HepG2 (cell line): ENCODE measurements around the gene NMT2. TPM values are rescaled to one million over a fixed set of nuclear protein-coding genes. Genes with fewer than 3 reads are reported as not detected.

Experiments
- CERS6 ChIP-seq: sonication (generic); formaldehyde crosslinking; IDR thresholded peaks from 2 replicates; pipeline ENCODE4 v1.5.0; 2020; ENCODE audit warnings: missing genetic modification reagents
- RBM22 ChIP-seq: fragments of 200-400 bp; formaldehyde crosslinking; optimal IDR thresholded peaks from 2 replicates; pipeline ENCODE3; 2017; ENCODE audit warnings: mild to moderate bottlenecking, low read length, moderate library complexity
- SAP130 ChIP-seq: IDR thresholded peaks from 2 replicates; pipeline ENCODE4 v1.6.1; 2016; ENCODE audit warnings: low read depth
- SKI ChIP-seq: fragments of 450-650 bp; IDR thresholded peaks from one replicate; pipeline ENCODE4 v1.6.1; 2018; ENCODE audit warnings: mild to moderate bottlenecking; ENCODE audit not compliant: partially characterized antibody
- SRSF4 ChIP-seq: fragments of 200-400 bp; formaldehyde crosslinking; IDR thresholded peaks from one replicate; pipeline ENCODE4 v1.6.1; 2018; ENCODE audit warnings: mild to moderate bottlenecking, low read depth, low read length, moderate library complexity; ENCODE audit not compliant: poor library complexity, severe bottlenecking
- TEF ChIP-seq: sonication (generic); formaldehyde crosslinking; IDR thresholded peaks from 2 replicates; pipeline ENCODE4 v1.5.0; 2020; ENCODE audit warnings: missing genetic modification reagents
- TP53 ChIP-seq: sonication (generic); formaldehyde crosslinking; conservative IDR thresholded peaks from 2 replicates; pipeline ENCODE4 v1.4.0; 2020; ENCODE audit warnings: missing genetic modification reagents
- ZBTB14 ChIP-seq: sonication (generic); formaldehyde crosslinking; IDR thresholded peaks from 2 replicates; pipeline ENCODE4 v1.4.0; 2020; ENCODE audit warnings: missing genetic modification reagents
- ZNF30 ChIP-seq: sonication (generic); formaldehyde crosslinking; IDR thresholded peaks from 2 replicates; pipeline ENCODE4 v1.5.0; 2020; ENCODE audit warnings: mild to moderate bottlenecking, missing genetic modification reagents
- ZNF451 ChIP-seq: sonication (generic); formaldehyde crosslinking; IDR thresholded peaks from 2 replicates; pipeline ENCODE4 v1.5.0; 2020; ENCODE audit warnings: mild to moderate bottlenecking, missing genetic modification reagents
- ZNF543 ChIP-seq: sonication (generic); formaldehyde crosslinking; IDR thresholded peaks from 2 replicates; pipeline ENCODE4 v1.4.0; 2020; ENCODE audit warnings: mild to moderate bottlenecking, missing genetic modification reagents
- ZNF549 ChIP-seq: sonication (generic); formaldehyde crosslinking; IDR thresholded peaks from 2 replicates; pipeline ENCODE4 v1.5.0; 2020; ENCODE audit warnings: missing genetic modification reagents
- ZNF691 ChIP-seq: sonication (generic); formaldehyde crosslinking; IDR thresholded peaks from 2 replicates; pipeline ENCODE4 v1.4.0; 2020; ENCODE audit warnings: missing genetic modification reagents, low read depth, mild to moderate bottlenecking, borderline replicate concordance
- ZNF737 ChIP-seq: sonication (generic); formaldehyde crosslinking; IDR thresholded peaks from 2 replicates; pipeline ENCODE4 v1.5.0; 2020; ENCODE audit warnings: missing genetic modification reagents, mild to moderate bottlenecking, borderline replicate concordance
- ZNF746 ChIP-seq: sonication (generic); formaldehyde crosslinking; IDR thresholded peaks from 2 replicates; pipeline ENCODE4 v1.8.0; 2022; ENCODE audit warnings: mild to moderate bottlenecking, missing genetic modification reagents
- polyA plus RNA-seq, 8 experiments: library from polyadenylated mRNA; depleted of rRNA in 3 of 8; stranded (reverse) in 7 of 8; unstranded in 1 of 8; fragments of >200 nt; fragmentation: Illumina TruSeq in 4 of 8; extraction: Trizol in 4 of 8; gene quantifications; 2 replicates each; pipeline versions ENCODE4 v1.2.1 to v1.2.3, GENCODE V29; 2011 to 2016; ENCODE audit warnings: low read depth in 4 of 8, missing spikeins in 1 of 8, mixed read lengths in 1 of 8; ENCODE audit not compliant: insufficient read depth in 1 of 8
- total RNA-seq, 5 experiments: library from RNA; depleted of rRNA; stranded (reverse); fragments of >200 nt; fragmentation: Illumina TruSeq; extraction: Trizol; gene quantifications; 2 replicates each; pipeline ENCODE4 v1.2.3, GENCODE V29; 2016; ENCODE audit warnings: low read depth in 1 of 5
- TF ChIP-seq, protein P1 (sequence below): sonication (generic); formaldehyde crosslinking; IDR thresholded peaks from 2 replicates; pipeline ENCODE4 v1.4.0; 2020; ENCODE audit warnings: missing genetic modification reagents
- TF ChIP-seq, protein P2 (sequence below): sonication (generic); formaldehyde crosslinking; IDR thresholded peaks from 2 replicates; pipeline ENCODE4 v1.4.0; 2020; ENCODE audit warnings: mild to moderate bottlenecking, low read depth, missing genetic modification reagents

Gene NMT2
- total and polyA plus RNA-seq, 2 of the 13 experiments (the other 11 are each of a cell fraction or from before 2014, with no cell fraction given), result 10.1 to 23.8 TPM

DNA sequence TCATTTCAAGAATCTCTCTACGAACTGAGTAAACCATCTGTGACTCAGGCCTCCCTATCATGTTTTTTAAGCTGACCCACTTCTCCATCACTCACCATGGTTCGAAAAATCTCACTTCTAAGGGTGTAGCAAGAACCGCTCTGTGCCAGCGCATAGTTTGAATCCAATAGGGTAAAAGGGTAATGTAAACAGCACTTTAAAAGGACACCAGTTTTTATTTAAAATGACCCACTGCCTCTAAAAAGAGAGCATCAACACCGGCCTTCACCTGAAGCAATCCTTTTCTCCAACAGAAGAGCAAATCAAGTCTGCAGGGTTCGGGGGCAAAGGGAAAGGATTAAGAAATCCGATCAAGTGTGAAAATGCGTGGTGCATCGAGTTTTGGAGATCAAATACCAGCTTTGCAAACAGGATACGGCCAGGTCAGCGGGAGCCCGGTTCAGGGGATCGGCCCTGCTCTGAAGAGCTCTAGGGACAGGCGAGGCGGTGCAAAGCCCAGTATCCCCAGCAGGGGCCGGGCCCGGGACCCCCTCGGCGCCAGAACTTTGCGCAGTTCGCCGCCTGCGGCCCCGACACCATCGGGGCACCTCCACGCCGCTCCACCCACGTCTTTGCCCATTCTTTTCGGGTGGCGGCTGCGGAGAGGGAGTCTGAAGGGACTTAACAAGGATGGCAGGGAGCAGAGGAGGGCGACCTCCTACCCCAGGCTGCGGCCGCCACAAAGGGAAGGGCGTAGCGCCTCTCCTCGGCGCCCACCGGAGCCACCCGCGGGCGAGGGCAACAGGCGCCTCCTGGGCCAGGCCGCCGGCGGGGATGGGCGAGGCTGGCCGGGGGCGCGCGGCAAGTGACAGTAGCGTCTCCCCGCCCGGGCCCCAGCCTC is 842 bp downstream of the NMT2 start (continued):
- no peak for TF ChIP-seq ZBTB14 (CRISPR knock-in tag)
- no peak for TF ChIP-seq SRSF4
- TF ChIP-seq TEF, result no peak
- TF ChIP-seq SAP130 (CRISPR knock-in tag), result peak; percentile 33; the same call in 1 of the 2 replicates
- no peak for TF ChIP-seq ZNF737 (CRISPR knock-in tag)
- TF ChIP-seq, protein P1, sequence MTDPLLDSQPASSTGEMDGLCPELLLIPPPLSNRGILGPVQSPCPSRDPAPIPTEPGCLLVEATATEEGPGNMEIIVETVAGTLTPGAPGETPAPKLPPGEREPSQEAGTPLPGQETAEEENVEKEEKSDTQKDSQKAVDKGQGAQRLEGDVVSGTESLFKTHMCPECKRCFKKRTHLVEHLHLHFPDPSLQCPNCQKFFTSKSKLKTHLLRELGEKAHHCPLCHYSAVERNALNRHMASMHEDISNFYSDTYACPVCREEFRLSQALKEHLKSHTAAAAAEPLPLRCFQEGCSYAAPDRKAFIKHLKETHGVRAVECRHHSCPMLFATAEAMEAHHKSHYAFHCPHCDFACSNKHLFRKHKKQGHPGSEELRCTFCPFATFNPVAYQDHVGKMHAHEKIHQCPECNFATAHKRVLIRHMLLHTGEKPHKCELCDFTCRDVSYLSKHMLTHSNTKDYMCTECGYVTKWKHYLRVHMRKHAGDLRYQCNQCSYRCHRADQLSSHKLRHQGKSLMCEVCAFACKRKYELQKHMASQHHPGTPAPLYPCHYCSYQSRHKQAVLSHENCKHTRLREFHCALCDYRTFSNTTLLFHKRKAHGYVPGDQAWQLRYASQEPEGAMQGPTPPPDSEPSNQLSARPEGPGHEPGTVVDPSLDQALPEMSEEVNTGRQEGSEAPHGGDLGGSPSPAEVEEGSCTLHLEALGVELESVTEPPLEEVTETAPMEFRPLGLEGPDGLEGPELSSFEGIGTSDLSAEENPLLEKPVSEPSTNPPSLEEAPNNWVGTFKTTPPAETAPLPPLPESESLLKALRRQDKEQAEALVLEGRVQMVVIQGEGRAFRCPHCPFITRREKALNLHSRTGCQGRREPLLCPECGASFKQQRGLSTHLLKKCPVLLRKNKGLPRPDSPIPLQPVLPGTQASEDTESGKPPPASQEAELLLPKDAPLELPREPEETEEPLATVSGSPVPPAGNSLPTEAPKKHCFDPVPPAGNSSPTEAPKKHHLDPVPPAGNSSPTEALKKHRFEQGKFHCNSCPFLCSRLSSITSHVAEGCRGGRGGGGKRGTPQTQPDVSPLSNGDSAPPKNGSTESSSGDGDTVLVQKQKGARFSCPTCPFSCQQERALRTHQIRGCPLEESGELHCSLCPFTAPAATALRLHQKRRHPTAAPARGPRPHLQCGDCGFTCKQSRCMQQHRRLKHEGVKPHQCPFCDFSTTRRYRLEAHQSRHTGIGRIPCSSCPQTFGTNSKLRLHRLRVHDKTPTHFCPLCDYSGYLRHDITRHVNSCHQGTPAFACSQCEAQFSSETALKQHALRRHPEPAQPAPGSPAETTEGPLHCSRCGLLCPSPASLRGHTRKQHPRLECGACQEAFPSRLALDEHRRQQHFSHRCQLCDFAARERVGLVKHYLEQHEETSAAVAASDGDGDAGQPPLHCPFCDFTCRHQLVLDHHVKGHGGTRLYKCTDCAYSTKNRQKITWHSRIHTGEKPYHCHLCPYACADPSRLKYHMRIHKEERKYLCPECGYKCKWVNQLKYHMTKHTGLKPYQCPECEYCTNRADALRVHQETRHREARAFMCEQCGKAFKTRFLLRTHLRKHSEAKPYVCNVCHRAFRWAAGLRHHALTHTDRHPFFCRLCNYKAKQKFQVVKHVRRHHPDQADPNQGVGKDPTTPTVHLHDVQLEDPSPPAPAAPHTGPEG (CRISPR knock-in tag), result 0 out of 2 replicates have a peak, but pooled peaks have one; percentile 8
- no peak for TF ChIP-seq ZNF30 (CRISPR knock-in tag)
- TF ChIP-seq ZNF691 (CRISPR knock-in tag), result peak; percentile 13; the same call in 1 of the 2 replicates
- TF ChIP-seq ZNF549 (CRISPR knock-in tag), result no peak
- TF ChIP-seq RBM22, result no peak
- TF ChIP-seq, protein P2, sequence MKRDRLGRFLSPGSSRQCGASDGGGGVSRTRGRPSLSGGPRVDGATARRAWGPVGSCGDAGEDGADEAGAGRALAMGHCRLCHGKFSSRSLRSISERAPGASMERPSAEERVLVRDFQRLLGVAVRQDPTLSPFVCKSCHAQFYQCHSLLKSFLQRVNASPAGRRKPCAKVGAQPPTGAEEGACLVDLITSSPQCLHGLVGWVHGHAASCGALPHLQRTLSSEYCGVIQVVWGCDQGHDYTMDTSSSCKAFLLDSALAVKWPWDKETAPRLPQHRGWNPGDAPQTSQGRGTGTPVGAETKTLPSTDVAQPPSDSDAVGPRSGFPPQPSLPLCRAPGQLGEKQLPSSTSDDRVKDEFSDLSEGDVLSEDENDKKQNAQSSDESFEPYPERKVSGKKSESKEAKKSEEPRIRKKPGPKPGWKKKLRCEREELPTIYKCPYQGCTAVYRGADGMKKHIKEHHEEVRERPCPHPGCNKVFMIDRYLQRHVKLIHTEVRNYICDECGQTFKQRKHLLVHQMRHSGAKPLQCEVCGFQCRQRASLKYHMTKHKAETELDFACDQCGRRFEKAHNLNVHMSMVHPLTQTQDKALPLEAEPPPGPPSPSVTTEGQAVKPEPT (CRISPR knock-in tag), result no peak
- TF ChIP-seq SKI, result peak; percentile 13
- TF ChIP-seq ZNF451 (CRISPR knock-in tag), result no peak
- TF ChIP-seq CERS6 (CRISPR knock-in tag), result no peak
- TF ChIP-seq TP53, result no peak
- TF ChIP-seq ZNF746 (CRISPR knock-in tag), result no peak
- TF ChIP-seq ZNF543 (CRISPR knock-in tag), result no peak
